ENCODE data around the gene PCSK5. TPM values are rescaled to one million over a fixed set of nuclear protein-coding genes. Genes with fewer than 3 reads are reported as not detected.

Gene PCSK5
- total RNA-seq, 1 donor: 14.3 TPM

GRCh38 chr9:76151267-76151666 lies 260.8 kb downstream of the PCSK5 start:
- H3K4me3 ChIP-seq (ENCODE audit: low read length): no peak overlapping the region
- H3K27me3 ChIP-seq (ENCODE audit: insufficient read depth, low read length): no peaks in the 10 kb centered on the region
- H3K4me1 ChIP-seq (ENCODE audit: insufficient read depth, low read length): peaks cover 6% of the 10 kb centered on the region
- H3K9me3 ChIP-seq (ENCODE audit: low read depth, low read length): no peaks in the 10 kb centered on the region

GRCh38 chr9:76153339-76153738 lies 262.9 kb downstream of the PCSK5 start:
- no peaks in the 10 kb centered on the region for H3K9me3 ChIP-seq (ENCODE audit: low read depth, low read length)
- no peaks in the 10 kb centered on the region for H3K27me3 ChIP-seq (ENCODE audit: insufficient read depth, low read length)
- H3K4me3 ChIP-seq (ENCODE audit: low read length): no peak overlapping the region
- H3K4me1 ChIP-seq (ENCODE audit: insufficient read depth, low read length): no peaks in the 10 kb centered on the region

- no peaks in the 10 kb centered on the region for H3K9me3 ChIP-seq (ENCODE audit: low read depth, low read length)
- H3K4me1 ChIP-seq (ENCODE audit: insufficient read depth, low read length): no peaks in the 10 kb centered on the region
- no peak overlapping the region for H3K4me3 ChIP-seq (ENCODE audit: low read length)
- H3K27me3 ChIP-seq (ENCODE audit: insufficient read depth, low read length): no peaks in the 10 kb centered on the region
Observed at GRCh38 chr9:76153902-76154629, 263.6 kb downstream of the PCSK5 start.

- no peaks in the 10 kb centered on the region for H3K9me3 ChIP-seq (ENCODE audit: low read depth, low read length)
- H3K4me1 ChIP-seq (ENCODE audit: insufficient read depth, low read length): no peaks in the 10 kb centered on the region
- H3K27me3 ChIP-seq (ENCODE audit: insufficient read depth, low read length): no peaks in the 10 kb centered on the region
- H3K4me3 ChIP-seq (ENCODE audit: low read length): no peak overlapping the region
Observed at GRCh38 chr9:76155361-76155760, 264.9 kb downstream of the PCSK5 start.

- Histone ChIP-seq H3K4me1 (ENCODE audit: insufficient read depth, low read length) (no peaks in the 10 kb centered on the region), H3K27me3 (ENCODE audit: insufficient read depth, low read length) (no peaks in the 10 kb centered on the region), H3K9me3 (ENCODE audit: low read depth, low read length) (no peaks in the 10 kb centered on the region), H3K4me3 (ENCODE audit: low read length) (no peak overlapping the region)
Observed at GRCh38 chr9:76158713-76159112, 268.2 kb downstream of the PCSK5 start.

- no peak overlapping the region for H3K4me3 ChIP-seq (ENCODE audit: low read length)
- no peaks in the 10 kb centered on the region for H3K27me3 ChIP-seq (ENCODE audit: insufficient read depth, low read length)
- no peaks in the 10 kb centered on the region for H3K4me1 ChIP-seq (ENCODE audit: insufficient read depth, low read length)
- no peaks in the 10 kb centered on the region for H3K9me3 ChIP-seq (ENCODE audit: low read depth, low read length)
Observed at GRCh38 chr9:76159293-76159926, 268.9 kb downstream of the PCSK5 start.

- H3K4me1 ChIP-seq (ENCODE audit: insufficient read depth, low read length): peaks cover 3% of the 10 kb centered on the region
- no peak overlapping the region for H3K4me3 ChIP-seq (ENCODE audit: low read length)
- H3K27me3 ChIP-seq (ENCODE audit: insufficient read depth, low read length): no peaks in the 10 kb centered on the region
- no peaks in the 10 kb centered on the region for H3K9me3 ChIP-seq (ENCODE audit: low read depth, low read length)
Observed at GRCh38 chr9:76161106-76161505, 270.6 kb downstream of the PCSK5 start.

- no peak overlapping the region for H3K4me3 ChIP-seq (ENCODE audit: low read length)
- peaks cover 7% of the 10 kb centered on the region for H3K4me1 ChIP-seq (ENCODE audit: insufficient read depth, low read length)
- H3K9me3 ChIP-seq (ENCODE audit: low read depth, low read length): no peaks in the 10 kb centered on the region
- no peaks in the 10 kb centered on the region for H3K27me3 ChIP-seq (ENCODE audit: insufficient read depth, low read length)
Observed at GRCh38 chr9:76161541-76161940, 271.1 kb downstream of the PCSK5 start.

GRCh38 chr9:76162086-76162730 lies 271.7 kb downstream of the PCSK5 start:
- Histone ChIP-seq H3K4me3 (ENCODE audit: low read length) (no peak overlapping the region), H3K27me3 (ENCODE audit: insufficient read depth, low read length) (no peaks in the 10 kb centered on the region), H3K9me3 (ENCODE audit: low read depth, low read length) (no peaks in the 10 kb centered on the region), H3K4me1 (ENCODE audit: insufficient read depth, low read length) (peaks cover 12% of the 10 kb centered on the region)

GRCh38 chr9:76162751-76163500 lies 272.5 kb downstream of the PCSK5 start:
- H3K4me3 ChIP-seq (ENCODE audit: low read length): no peak overlapping the region
- H3K27me3 ChIP-seq (ENCODE audit: insufficient read depth, low read length): no peaks in the 10 kb centered on the region
- no peaks in the 10 kb centered on the region for H3K9me3 ChIP-seq (ENCODE audit: low read depth, low read length)
- peaks cover 12% of the 10 kb centered on the region for H3K4me1 ChIP-seq (ENCODE audit: insufficient read depth, low read length)

GRCh38 chr9:76166526-76166925 lies 276.1 kb downstream of the PCSK5 start:
- no peaks in the 10 kb centered on the region for H3K27me3 ChIP-seq (ENCODE audit: insufficient read depth, low read length)
- peaks cover 12% of the 10 kb centered on the region for H3K4me1 ChIP-seq (ENCODE audit: insufficient read depth, low read length)
- H3K9me3 ChIP-seq (ENCODE audit: low read depth, low read length): no peaks in the 10 kb centered on the region
- no peak overlapping the region for H3K4me3 ChIP-seq (ENCODE audit: low read length)

- H3K4me3 ChIP-seq (ENCODE audit: low read length): no peak overlapping the region
- no peaks in the 10 kb centered on the region for H3K27me3 ChIP-seq (ENCODE audit: insufficient read depth, low read length)
- no peaks in the 10 kb centered on the region for H3K4me1 ChIP-seq (ENCODE audit: insufficient read depth, low read length)
- no peaks in the 10 kb centered on the region for H3K9me3 ChIP-seq (ENCODE audit: low read depth, low read length)
Observed at GRCh38 chr9:76176171-76176570, 285.7 kb downstream of the PCSK5 start.

GRCh38 chr9:76177931-76178330 lies 287.5 kb downstream of the PCSK5 start:
- H3K4me3 ChIP-seq (ENCODE audit: low read length): no peak overlapping the region
- no peaks in the 10 kb centered on the region for H3K4me1 ChIP-seq (ENCODE audit: insufficient read depth, low read length)
- H3K9me3 ChIP-seq (ENCODE audit: low read depth, low read length): no peaks in the 10 kb centered on the region
- H3K27me3 ChIP-seq (ENCODE audit: insufficient read depth, low read length): no peaks in the 10 kb centered on the region

GRCh38 chr9:76180541-76180940 lies 290.1 kb downstream of the PCSK5 start:
- no peaks in the 10 kb centered on the region for H3K9me3 ChIP-seq (ENCODE audit: low read depth, low read length)
- H3K27me3 ChIP-seq (ENCODE audit: insufficient read depth, low read length): no peaks in the 10 kb centered on the region
- H3K4me1 ChIP-seq (ENCODE audit: insufficient read depth, low read length): no peaks in the 10 kb centered on the region

GRCh38 chr9:76181020-76181641 lies 290.7 kb downstream of the PCSK5 start:
- no peaks in the 10 kb centered on the region for H3K9me3 ChIP-seq (ENCODE audit: low read depth, low read length)
- H3K4me1 ChIP-seq (ENCODE audit: insufficient read depth, low read length): no peaks in the 10 kb centered on the region
- no peak overlapping the region for H3K4me3 ChIP-seq (ENCODE audit: low read length)
- no peaks in the 10 kb centered on the region for H3K27me3 ChIP-seq (ENCODE audit: insufficient read depth, low read length)

More at GRCh38 chr9:76180541-76180940, 290.1 kb downstream of the PCSK5 start:
- H3K4me3 ChIP-seq (ENCODE audit: low read length): no peak overlapping the region
